ENCODE measurements around the gene GGN.

GRCh38 chr19:38394488-38394887 lies 6.7 kb upstream of the GGN start:
- TF ChIP-seq CTCF (IDR thresholded peaks at IDR 0.05) (no peak), POLR2A (IDR thresholded peaks at IDR 0.05) (no peak)
